ENCODE results near the gene CDH13. TPM values are rescaled to one million over a fixed set of nuclear protein-coding genes. Genes with fewer than 3 reads are reported as not detected.

Gene CDH13
- total and polyA plus RNA-seq, 2 experiments from 2014 or later, result 2.9 to 4.8 TPM

GRCh38 chr16:82874271-82874670 lies 247.5 kb downstream of the CDH13 start:
- H3K9me3 ChIP-seq (ENCODE audit: low read depth), result no peaks in the 10 kb centered on the region
- H3K4me1 ChIP-seq (ENCODE audit: low read depth), result no peaks in the 10 kb centered on the region
- no peak for DNase-seq (ENCODE audit: low read depth in 1 of 2, low spot score in 1 of 2)
- no peak overlapping the region for H3K4me3 ChIP-seq
- H3K36me3 ChIP-seq, result no peaks in the 10 kb centered on the region
- H3K27ac ChIP-seq, result no peak overlapping the region
- TF ChIP-seq, protein P1, sequence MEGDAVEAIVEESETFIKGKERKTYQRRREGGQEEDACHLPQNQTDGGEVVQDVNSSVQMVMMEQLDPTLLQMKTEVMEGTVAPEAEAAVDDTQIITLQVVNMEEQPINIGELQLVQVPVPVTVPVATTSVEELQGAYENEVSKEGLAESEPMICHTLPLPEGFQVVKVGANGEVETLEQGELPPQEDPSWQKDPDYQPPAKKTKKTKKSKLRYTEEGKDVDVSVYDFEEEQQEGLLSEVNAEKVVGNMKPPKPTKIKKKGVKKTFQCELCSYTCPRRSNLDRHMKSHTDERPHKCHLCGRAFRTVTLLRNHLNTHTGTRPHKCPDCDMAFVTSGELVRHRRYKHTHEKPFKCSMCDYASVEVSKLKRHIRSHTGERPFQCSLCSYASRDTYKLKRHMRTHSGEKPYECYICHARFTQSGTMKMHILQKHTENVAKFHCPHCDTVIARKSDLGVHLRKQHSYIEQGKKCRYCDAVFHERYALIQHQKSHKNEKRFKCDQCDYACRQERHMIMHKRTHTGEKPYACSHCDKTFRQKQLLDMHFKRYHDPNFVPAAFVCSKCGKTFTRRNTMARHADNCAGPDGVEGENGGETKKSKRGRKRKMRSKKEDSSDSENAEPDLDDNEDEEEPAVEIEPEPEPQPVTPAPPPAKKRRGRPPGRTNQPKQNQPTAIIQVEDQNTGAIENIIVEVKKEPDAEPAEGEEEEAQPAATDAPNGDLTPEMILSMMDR (IDR thresholded peaks at IDR 0.05; ENCODE audit: low read depth, low read length), result no peak
- H3K27me3 ChIP-seq, result no peaks in the 10 kb centered on the region

- Histone ChIP-seq H3K4me3 (no peak overlapping the region), H3K4me1 (ENCODE audit: low read depth) (no peaks in the 10 kb centered on the region), H3K27ac (no peak overlapping the region), H3K9me3 (ENCODE audit: low read depth) (no peaks in the 10 kb centered on the region), H3K36me3 (no peaks in the 10 kb centered on the region), H3K27me3 (no peaks in the 10 kb centered on the region)
- TF ChIP-seq, protein P1 (IDR thresholded peaks at IDR 0.05; ENCODE audit: low read depth, low read length), result no peak
- no peak for DNase-seq (ENCODE audit: low read depth in 1 of 2, low spot score in 1 of 2)
Observed at GRCh38 chr16:82874672-82875071, 247.9 kb downstream of the CDH13 start.

- no peak overlapping the region for H3K27ac ChIP-seq
- H3K4me1 ChIP-seq (ENCODE audit: low read depth), result no peaks in the 10 kb centered on the region
- no peak overlapping the region for H3K4me3 ChIP-seq
- TF ChIP-seq, protein P1 (IDR thresholded peaks at IDR 0.05; ENCODE audit: low read depth, low read length), result no peak
- H3K9me3 ChIP-seq (ENCODE audit: low read depth), result no peaks in the 10 kb centered on the region
- no peaks in the 10 kb centered on the region for H3K36me3 ChIP-seq
- H3K27me3 ChIP-seq, result no peaks in the 10 kb centered on the region
- DNase-seq (ENCODE audit: low read depth in 1 of 2, low spot score in 1 of 2), result no peak
Observed at GRCh38 chr16:82876951-82877350, 250.2 kb downstream of the CDH13 start.

DNA sequence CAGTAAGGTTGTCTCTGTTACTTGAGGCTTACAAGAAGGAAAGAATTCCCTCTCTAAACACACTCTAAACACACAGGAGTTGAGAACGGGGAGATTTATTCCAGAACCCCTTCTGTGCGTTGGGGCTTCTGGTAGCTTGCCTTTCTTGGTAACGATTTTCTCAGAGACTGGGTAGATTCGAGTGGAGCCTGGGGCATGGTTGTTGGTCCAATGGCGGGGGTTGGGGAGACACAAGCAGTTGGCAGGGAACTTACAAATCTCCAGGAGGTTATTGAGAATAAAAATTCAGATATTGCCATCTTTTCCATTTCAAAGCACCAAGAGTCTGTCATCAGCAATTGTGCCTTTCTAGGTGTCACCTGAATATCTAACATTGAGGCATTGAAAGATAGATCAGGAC lies 251.7 kb downstream of the CDH13 start:
- Histone ChIP-seq H3K27me3 (no peaks in the 10 kb centered on the region), H3K27ac (no peak overlapping the region), H3K4me3 (no peak overlapping the region), H3K36me3 (no peaks in the 10 kb centered on the region), H3K9me3 (ENCODE audit: low read depth) (no peaks in the 10 kb centered on the region), H3K4me1 (ENCODE audit: low read depth) (no peaks in the 10 kb centered on the region)
- TF ChIP-seq, protein P1 (IDR thresholded peaks at IDR 0.05; ENCODE audit: low read depth, low read length), result no peak
- no peak for DNase-seq (ENCODE audit: low read depth in 1 of 2, low spot score in 1 of 2)

GRCh38 chr16:82880346-82880745 lies 253.6 kb downstream of the CDH13 start:
- Histone ChIP-seq H3K4me3 (no peak overlapping the region), H3K27me3 (no peaks in the 10 kb centered on the region), H3K36me3 (no peaks in the 10 kb centered on the region), H3K9me3 (ENCODE audit: low read depth) (no peaks in the 10 kb centered on the region), H3K27ac (no peak overlapping the region), H3K4me1 (ENCODE audit: low read depth) (no peaks in the 10 kb centered on the region)
- TF ChIP-seq, protein P1 (IDR thresholded peaks at IDR 0.05; ENCODE audit: low read depth, low read length), result no peak
- DNase-seq (ENCODE audit: low read depth in 1 of 2, low spot score in 1 of 2), result no peak

GRCh38 chr16:82881516-82881915 lies 254.7 kb downstream of the CDH13 start:
- H3K4me3 ChIP-seq, result no peak overlapping the region
- TF ChIP-seq, protein P1 (IDR thresholded peaks at IDR 0.05; ENCODE audit: low read depth, low read length), result no peak
- no peak overlapping the region for H3K27ac ChIP-seq
- no peaks in the 10 kb centered on the region for H3K4me1 ChIP-seq (ENCODE audit: low read depth)
- no peaks in the 10 kb centered on the region for H3K9me3 ChIP-seq (ENCODE audit: low read depth)
- no peak for DNase-seq (ENCODE audit: low read depth in 1 of 2, low spot score in 1 of 2)
- no peaks in the 10 kb centered on the region for H3K36me3 ChIP-seq
- no peaks in the 10 kb centered on the region for H3K27me3 ChIP-seq

Data from cardiac muscle cell (in vitro differentiated cells and primary cell).